HG03460 (cell line): ENCODE data around the gene SNX21.
"Not testable (repeated sequence)": the region's sequence is repeated elsewhere in the genome, so short reads cannot be mapped to it uniquely, and the experiment has no call there.

ENCODE experiments used
- ATAC-seq: cut with Tn5 transposase; IDR thresholded peaks from one replicate; pipeline ENCODE4 v1.9.1; 2021; ENCODE audit not compliant: unreplicated experiment

Gene SNX21

DNA sequence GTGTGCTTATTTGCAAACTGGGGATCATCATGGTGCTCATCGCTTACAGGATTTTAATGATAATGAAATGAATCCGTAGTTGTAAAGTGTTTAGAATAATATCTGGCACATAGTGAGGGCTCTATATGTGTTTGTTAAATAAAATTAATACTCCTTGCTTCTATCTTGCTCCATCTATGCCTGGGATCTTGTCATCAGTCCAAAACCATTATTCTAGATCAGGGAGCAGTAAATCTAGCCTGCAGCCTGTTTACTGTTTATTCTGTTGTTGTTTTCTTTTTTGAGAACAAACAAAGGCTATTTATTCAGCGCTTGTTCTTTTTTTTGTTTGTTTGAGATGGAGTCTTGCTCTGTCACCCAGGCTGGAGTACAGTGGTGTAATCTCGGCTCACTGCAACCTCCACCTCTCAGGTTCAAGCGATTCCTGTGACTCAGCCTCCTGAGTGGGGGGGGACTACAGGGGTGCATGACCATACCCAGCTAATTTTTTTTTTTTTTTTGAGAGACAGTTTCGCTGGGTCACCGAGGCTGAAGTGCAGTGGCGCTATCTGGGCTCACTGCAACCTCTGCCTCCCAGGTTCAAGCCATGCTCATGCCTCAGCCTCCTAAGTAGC is 15.5 kb downstream of the SNX21 start:
- ATAC-seq = no peak

DNA sequence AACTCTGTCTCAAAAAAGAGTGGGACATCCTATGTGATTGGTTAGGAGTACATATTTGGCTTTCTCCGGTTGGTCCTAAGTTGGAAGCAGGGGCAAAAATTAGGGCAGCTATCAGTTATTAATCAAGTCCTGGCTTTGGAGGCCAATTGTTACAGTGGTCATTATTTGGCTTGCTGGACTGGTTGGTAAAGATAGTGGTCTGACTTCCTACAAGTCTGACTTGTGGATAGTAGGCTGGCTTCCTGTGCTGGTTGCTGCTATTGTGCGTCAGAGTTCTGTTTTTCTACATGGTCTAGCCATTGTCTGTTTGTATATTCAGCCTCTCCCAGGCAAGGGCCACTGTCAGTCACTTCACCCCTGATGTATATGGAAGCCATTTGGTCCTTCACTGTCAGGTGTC is 16.6 kb downstream of the SNX21 start:
- no peak for ATAC-seq

DNA sequence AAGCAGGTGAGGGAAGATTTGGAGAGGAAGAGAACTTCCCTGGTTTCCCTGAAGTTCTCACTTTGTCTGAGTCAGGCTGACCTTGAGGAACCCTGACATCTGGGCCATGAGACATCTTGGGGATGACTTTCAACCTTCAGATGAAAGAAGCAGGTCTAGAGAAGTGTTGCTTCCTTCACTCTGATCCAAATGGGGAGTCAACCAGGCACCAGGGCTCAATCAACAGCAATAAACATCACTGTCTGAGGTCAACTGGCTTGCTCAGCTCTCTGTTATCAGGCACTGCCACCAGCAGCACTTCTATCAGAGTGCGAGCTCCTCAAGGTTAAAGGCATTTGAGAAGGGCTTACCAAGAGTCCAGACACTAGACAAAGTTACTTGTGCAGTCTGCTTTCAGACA is 17.3 kb downstream of the SNX21 start:
- ATAC-seq = no peak

DNA sequence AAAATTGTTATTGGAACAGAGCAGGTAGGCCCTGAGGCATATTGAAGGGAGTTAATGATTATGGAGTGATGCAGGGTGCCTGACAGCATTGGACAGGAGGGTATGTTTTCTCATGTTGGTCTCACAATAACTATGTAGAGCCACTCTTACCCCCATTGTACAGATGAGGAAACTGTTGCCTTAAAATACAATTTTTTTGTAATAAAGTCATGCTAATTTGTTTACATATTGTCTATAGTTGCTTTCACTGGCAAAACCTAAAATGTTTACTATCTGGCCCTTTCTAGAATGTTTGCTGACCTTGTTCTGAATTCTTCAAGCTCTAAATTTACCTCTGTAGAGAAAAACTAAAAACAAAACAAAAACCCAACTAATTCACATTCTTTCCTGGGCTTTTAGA is 17.9 kb downstream of the SNX21 start:
- ATAC-seq = no peak

DNA sequence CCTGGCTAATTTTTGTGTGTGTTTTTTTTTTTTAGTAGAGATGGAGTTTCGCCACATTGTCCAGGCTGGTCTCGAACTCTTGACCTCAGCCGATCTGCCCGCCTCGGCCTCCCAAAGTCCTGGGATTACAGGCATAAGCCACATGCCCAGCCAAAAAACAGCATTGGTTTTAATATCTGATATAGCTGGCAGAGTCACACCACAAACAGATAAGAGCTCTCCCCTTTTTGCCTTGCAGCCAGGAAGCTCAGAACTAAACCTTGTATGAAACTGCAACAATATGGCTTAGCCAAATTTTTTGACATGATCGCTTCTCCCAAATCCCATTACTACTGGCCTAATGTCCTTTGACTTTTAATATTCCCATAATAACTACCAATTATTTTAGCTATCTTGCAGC is 18.7 kb downstream of the SNX21 start:
- ATAC-seq = no peak

DNA sequence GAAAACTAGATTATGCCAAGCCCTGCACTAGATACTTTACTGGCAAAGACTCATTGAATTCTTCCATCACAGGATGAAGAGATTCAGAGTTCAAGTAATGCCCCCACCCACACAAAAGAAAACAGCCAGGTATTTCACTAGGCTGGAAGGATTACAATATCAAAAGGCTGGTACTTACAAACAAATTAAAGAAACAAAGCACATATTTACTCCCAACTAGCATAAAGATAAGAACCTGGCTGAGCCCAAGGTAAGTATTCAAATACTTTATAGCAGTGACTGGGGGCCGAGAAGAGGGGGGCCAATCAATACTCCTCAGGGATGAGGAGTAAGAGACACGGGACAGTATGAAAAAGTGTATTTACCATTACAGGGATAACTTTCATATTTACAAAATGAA is 19.9 kb downstream of the SNX21 start:
- ATAC-seq = no peak

DNA sequence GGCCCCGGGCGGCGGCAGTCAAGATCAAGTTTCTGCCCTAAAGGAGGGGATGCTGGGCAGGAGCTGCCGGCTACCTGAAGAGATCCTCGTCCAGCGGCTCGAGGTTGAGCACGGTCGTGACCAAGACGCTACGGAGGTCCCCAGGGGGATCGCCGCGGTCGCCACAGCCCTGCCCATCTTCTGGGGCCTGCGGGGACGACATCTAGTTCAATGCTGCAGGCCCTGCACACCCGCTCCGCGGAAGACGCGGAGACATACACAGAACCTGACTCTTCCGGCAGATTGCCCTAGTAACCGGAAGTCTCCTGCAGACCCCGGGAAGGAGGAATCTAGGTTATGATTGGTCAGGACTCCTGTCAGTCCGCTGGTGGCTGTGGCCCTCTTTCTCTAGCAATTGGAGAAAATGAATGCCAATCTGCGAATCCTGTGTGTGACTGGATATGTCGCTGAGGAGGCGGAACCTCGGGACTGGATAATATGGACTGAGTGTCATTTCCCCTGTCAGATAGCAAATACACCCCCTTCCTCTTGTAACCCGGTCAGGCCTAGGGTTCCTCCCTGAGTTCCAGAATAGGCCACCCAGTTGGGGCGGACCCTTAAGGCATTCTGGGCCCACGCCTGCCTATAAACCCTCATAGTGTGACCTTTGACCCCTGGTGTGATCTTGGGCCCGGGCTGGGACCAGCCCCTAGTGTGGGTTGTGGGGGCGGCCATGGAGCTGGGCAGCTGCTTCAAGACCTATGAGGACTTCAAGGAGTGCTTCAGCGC is 23.7 kb downstream of the SNX21 start, which contains the start of the genes ACOT8 and ZSWIM3:
ACOT8 (minus strand) TSS at position 279 of the 768 bp plus-strand sequence; CDS start at position 202, 77 bp downstream.
ZSWIM3 (plus strand) TSS at position 501 of the 768 bp plus-strand sequence; CDS start at position 713, 212 bp downstream.
- ATAC-seq = peak; percentile 98

DNA sequence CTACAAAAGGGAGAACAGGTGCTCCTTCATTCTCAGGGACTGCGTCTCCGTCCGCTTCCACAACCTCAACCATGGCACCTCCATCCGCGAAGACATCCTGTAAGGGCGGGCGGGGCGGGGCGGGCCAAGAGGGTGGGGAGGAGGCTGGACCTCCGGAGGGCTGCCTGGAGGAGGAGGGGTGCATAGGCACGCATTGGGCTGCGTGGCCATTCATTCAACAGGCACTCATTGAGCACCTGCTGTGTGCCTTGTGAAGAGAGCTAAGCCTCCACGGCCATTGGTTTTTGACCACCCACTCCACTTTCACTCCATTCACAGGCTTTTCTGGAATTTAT is 24.2 kb downstream of the SNX21 start:
- peak; percentile 33 for ATAC-seq

DNA sequence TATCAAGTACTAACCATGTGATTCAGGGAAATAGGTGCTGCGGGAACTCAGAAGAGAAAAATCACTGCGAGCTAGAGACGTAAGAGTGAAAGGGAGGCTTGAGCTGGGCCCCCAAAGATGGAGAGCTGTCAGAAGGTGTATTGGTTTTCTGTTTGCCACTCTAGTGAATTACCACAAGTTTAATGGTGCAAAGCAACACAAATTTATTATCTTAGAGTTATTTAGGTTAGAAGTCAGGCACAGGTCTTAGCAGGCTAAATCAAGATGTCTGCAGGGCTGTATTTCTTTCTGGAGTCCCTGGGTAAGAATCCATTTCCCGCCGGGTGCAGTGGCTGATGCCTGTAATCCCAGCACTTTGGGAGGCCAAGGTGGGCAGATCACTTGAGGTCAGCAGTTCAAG is 26.3 kb downstream of the SNX21 start:
- no peak for ATAC-seq

DNA sequence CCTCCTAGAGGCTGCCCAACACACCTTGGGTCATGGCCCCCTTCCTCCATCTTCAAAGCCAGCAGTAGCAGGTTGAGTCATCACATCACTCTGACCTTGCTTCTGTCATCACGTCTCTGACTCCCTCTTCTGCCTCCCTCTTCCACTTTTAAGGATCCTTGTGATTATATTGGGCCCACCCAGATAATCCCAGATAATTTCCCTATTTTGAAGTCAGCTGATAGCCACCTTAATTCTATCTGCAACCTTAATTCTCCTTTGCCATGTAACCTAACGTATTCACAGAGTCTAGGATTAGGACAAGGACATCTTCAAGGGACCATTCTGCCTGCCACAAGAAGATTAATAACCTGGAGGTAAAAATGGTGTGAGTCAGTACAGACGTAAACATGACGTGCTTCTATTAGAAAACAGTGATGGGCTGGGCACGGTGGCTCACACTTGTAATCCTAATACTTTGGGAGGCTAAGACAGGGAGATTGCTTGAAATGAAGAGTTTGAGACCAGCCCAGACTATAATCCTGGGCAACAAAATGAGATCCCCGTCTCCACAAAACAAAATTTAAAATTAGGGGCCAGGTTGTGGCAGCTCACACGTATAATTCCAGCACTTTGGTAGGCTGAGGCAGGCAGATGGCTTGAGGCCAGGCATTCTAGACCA is 27.1 kb downstream of the SNX21 start:
- ATAC-seq = no peak

DNA sequence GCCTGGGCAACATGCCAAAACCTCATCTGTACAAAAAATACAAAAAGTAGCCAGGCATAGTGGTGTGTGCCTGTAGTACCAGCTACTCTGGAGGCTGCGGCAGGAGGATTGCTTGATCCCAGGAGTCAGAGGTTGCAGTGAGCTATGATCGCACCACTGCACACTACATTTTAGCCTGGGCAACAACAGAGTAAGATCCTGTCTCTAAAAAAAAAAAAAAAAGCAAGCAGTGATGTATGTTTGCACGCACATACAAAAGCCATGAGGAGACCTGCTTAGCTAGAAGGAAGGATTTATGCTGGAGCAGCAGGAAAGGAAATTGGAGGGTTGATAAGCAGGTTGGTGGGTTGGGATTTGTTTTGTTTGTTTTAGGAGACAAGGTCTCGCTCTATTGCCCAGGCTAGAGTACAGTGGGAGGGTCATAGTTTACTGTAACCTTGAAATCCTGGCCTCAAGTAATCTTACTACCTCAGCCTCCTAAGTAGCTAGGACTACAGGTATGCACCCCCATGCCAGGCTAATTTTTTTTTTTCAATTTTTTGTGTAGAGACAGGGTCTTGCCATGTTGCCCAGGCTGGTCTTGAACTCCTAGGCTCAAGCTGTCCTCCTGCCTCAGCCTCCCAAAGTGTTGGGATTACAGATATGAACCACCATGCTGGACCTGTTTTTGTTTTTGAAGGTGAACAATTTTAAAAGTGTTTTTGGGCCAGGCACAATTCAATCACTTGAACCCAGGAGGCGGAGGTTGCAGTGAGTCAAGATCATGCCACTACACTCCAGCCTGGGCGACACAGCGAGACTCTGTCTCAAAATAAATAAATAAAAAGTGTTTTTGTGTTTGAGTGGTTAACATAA is 27.8 kb downstream of the SNX21 start:
- no peak for ATAC-seq

DNA sequence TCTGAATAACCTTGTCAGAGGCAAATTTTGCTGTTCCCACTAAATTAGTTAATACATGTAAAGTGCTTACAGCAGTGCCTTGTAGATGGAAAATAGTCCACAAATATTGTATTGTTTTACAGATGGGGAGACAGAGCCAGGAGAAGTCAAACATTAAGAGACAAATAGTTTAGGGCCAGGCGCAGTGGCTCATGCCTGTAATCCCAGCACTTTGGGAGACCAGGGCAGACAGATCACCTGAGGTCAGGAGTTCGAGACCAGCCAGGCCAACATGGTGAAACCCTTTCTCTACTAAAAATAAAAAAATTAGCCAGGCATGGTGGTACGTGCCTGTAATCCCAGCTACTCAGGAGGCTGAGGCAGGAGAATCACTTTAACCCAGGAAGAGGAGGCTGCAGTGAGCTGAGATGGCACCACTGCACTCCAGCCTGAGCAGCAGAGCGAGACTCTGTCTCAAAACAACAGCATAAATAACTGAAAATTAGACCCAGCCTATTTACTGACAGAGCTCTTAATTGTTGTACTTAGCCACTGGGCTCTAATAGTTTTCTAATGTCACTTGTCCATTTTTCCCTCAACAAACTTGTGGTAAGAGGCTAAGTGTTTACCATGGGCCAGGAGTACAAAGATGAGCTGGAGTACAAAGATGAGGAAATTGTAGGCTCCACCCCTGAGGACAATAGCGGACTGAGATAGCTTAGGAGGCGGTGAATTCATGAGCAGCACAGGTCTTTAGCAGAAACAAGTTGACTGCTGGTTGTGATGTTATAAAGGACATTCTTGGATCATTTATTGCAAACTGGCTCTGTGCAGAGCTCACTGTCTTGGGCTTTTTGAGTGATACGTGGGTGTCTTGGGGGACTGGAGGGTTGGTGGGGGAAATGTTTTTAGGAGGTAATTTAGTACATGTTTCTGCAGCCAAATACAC is 30.2 kb downstream of the SNX21 start:
- ATAC-seq = no peak

DNA sequence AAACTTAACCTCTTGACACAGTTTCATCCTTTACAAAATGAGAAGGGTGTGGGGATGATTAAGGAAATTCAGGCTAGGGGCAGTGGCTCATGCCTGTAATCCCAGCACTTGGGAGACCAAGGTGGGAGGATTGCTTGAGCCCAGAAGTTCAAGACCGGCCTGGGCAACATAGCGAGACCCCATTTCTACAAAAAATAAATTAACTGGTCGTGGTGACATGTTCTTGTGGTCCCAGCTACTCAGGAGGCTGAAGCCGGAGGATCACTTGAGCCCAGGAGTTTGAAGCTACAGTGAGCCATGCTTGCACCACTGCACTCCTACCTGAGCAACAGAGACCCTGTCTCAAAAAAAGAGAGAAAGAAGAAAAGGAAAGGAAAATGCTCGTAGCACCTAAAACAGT is 32.9 kb downstream of the SNX21 start:
- ATAC-seq = no peak

DNA sequence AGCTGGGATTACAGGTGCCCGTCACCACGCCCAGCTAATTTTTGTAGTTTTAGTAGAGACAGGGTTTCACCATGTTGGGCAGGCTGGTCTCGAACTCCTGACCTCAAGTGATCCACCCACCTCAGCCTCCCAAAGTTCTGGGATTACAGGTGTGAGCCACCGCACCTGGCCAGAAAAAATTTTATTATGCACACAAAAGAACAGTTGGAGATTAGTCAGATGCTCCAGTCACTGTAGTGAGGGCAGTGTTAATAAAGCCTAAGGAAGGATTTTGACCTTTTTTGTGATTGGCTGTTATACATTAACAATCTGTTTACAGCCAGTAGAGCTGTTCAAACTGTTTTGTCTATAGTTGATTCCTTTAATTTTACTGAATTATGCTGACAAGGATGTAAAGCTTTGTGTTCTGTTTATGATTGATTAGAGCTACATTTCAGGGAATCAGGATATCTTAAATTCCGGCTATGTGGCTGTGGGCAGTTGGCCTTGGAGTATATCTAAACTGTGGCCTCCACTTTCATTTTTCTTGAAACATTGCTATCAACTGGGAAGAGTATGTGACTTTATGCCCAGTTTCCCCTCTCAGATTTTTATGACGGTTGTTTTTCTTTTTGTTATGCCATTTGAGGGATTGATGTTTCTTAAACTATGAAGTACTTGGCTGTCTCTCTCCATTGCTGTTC is 33.7 kb downstream of the SNX21 start:
- ATAC-seq = no peak

DNA sequence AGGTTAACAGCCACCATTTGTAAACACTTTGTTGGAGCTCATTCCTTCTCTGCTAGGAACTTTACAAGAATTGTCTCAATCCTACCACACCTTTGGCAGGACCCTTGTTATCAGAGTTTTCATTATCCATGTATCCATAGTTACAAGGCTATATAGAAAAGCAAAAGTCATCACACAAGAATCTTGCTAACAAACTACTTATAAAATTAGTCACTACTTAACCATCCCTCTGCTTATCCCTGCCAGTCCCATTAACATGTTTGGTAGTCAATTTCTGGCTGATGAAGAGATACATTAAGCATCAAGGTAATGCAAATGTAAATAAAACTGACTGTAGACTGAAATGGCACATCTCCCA is 34.2 kb downstream of the SNX21 start:
- no peak for ATAC-seq

DNA sequence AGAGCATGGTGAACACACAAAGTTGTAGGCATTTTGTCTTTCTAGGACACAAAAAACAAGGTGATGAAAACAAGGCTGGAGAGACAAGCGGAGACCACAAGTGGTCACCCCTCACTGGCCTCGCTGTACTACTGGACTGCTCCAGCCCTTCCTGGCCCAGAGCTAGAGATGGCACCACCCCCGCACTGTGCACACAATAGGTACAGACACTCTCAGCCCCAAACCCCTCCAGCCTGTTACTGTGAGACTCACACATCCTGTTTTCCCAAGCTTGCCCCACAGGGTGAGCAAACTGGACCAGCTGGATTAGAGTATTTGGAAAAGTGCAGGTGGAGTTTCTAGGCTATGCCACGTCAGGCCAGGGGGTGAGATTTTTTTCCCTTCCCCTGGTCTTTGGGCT is 39.0 kb downstream of the SNX21 start:
- no peak for ATAC-seq

DNA sequence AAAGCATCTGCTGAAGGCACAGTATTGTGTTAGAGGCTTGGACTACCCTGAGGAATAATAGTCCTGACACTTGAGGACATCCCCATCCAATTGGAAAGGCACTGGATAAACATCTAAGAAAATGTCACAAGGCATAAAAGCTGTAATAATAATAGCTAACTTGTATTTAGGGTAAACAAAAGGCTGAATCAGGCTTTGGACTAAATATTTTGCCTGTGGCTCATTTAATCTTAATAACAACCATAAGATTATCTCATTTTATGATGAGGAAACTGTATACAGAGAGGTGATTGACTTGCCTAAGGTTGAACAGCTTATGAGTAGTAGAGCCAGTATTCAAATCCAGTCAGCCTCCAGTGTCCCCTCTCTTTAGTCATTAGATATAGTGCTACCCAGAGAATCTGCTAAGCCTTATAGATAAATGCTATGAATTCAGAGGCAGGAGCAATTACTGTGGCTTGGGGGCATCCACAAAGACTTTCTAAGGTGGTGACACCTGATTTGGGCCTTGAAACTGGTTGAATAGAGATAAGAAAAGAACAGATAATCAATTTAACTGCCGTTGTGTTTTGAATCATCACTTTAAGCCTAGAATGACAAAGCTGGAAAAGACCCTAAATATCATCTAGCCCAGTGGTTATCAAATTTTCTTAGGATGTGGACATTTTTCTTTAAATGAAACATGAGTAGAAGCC is 40.0 kb downstream of the SNX21 start:
- no peak for ATAC-seq

DNA sequence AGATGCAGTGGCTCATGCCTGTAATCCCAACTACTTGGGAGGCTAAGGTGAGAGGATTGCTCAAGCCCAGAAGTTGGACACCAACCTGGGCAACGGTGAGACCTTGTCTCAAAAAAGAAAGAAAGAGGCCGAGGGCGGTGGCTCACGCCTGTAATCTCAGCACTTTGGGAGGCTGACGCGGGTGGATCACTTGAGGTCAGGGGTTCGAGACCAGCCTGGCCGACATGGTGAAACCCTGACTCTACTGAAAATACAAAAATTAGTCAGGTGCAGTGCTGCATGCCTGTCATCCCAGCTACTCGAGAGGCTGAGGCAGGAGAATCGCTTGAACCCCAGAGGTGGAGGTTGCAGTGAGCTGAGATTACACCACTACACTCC is 40.5 kb downstream of the SNX21 start:
- ATAC-seq = not testable (repeated sequence)

DNA sequence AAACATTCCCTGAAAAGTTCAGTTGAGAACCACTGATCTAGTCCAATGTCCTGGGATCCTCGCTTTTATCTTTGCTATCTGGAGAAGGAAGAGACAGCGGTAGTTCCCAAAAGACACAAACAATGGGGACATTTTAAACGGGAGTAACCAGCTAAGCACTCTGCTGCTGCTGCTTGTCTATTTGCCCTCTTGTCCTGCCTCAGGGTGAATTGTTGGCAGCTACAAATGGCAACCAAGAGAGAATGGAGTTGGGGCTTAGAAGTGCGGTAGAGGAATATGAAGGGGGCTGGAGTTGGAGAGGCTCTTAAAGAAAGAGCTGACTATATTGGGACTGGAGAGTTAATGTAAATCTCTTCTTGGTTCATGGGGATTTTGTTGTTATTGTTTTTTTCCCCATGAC is 41.0 kb downstream of the SNX21 start:
- no peak for ATAC-seq
